NCI-H128 (cell line): ENCODE measurements around the gene PCGF2.

Experiments
- DNase-seq: peaks from one replicate; lab custom pipeline; 2025; ENCODE audit not compliant: unreplicated experiment; lab: John Stamatoyannopoulos, UW

Gene PCGF2

GRCh38 chr17:38704606-38705522, 43.3 kb downstream of the PCGF2 start, which contains the start of gene MLLT6:
Gene MLLT6 (plus strand): TSS chr17:38705273. CDS start chr17:38705633, 360 bp downstream.
- peak; percentile 19 for DNase-seq

- peak; percentile 55 for DNase-seq
Measured at GRCh38 chr17:38703742-38704605, 44.2 kb downstream of the PCGF2 start.

GRCh38 chr17:38702916-38703741, 45.0 kb downstream of the PCGF2 start:
- DNase-seq: no peak

DNA sequence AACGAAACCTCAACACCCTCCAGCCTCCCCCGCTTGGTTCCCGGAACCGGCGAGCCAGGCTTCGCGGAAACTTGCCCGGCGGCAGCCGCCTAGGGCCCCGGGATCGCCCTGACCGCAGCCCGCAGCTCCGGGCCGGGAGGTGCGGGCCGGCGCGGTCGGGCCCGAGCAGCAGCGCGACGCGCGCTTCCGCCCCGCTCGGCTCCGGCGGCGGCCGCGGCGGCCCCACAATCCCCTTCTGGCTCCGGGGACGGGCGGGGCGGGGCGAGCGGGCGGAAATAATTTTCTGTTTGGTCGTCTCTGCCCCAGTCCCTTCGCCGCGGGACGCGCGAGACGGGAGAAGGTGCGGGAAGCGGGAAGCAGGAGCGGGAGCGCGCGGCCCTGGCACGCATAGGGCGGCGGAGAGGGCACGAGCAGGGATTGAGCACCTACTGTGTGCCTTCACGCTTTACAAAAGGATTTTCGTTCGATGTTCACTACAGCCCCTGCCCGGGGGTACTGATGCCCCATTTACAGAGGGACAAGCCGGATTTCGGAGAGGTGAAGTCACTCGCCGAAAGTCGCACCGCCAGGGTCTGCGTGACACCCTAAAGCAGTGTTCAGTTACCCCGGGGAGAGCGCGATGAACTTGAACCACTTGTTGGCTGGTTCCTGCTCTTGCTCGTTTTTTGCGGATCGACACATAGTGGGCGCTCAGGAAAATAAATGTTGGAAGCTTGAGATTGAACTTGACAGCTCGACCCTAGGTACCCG, 45.8 kb downstream of the PCGF2 start:
- peak; percentile 17 for DNase-seq

- DNase-seq: no peak
Measured at GRCh38 chr17:38701504-38702165, 46.5 kb downstream of the PCGF2 start.

GRCh38 chr17:38698760-38699159, 49.4 kb downstream of the PCGF2 start:
- DNase-seq: no peak

GRCh38 chr17:38697061-38697820, 50.9 kb downstream of the PCGF2 start:
- DNase-seq: no peak

- DNase-seq: no peak
Measured at GRCh38 chr17:38693700-38694329, 54.3 kb downstream of the PCGF2 start.

- DNase-seq: no peak
Measured at GRCh38 chr17:38691154-38691553, 57.0 kb downstream of the PCGF2 start.

- DNase-seq: no peak
Measured at GRCh38 chr17:38690386-38690785, 57.8 kb downstream of the PCGF2 start.

DNA sequence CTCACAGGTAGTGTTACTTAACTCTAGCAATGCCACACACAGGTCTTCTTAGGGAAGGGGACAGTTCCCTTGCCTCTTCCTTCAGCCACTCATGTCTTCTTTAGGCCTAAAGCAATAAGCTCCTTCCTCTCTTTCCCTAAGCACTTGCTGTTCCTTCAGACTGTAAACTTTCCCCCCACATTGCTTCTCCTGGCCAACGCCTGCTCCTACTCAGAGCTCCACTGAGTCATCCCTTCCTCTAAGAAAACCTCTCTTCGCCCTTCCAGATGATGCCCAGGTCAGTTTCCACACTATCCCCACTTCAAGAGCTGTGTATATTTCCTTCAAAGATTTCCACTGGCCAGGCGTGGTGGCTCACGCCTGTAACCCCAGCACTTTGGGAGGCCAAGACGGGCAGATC, 60.9 kb downstream of the PCGF2 start:
- DNase-seq: no peak

GRCh38 chr17:38685491-38685890, 62.6 kb downstream of the PCGF2 start:
- no peak for DNase-seq
